Neural crest cell (in vitro differentiated cells): ENCODE results near the gene PCYOX1L. TPM values are rescaled to one million over a fixed set of nuclear protein-coding genes. Genes with fewer than 3 reads are reported as not detected.
A peak's percentile ranks its signal among the peaks of the same experiment; 100 is the strongest.

ENCODE experiments used
- DNase-seq: peaks from one replicate; pipeline ENCODE4 v3.0.0; 2021; ENCODE audit warnings: low read depth, mixed read lengths, low spot score
- H3K27ac Mint-ChIP-seq: one replicate; pipeline ENCODE4 v1.8.0; 2021; ENCODE audit warnings: mild to moderate bottlenecking, mixed read lengths; ENCODE audit not compliant: unreplicated experiment
- H3K27me3 Mint-ChIP-seq: 2 replicates; pipeline ENCODE4 v1.8.0; 2021; ENCODE audit warnings: low read depth, mild to moderate bottlenecking, mixed read lengths
- H3K36me3 Mint-ChIP-seq: 2 replicates; pipeline ENCODE4 v1.8.0; 2021; ENCODE audit warnings: low read depth, mild to moderate bottlenecking, mixed read lengths
- H3K4me1 Mint-ChIP-seq: 2 replicates; pipeline ENCODE4 v1.8.0; 2021; ENCODE audit warnings: mixed read lengths
- H3K4me3 Mint-ChIP-seq: one replicate; pipeline ENCODE4 v1.8.0; 2021; ENCODE audit warnings: mild to moderate bottlenecking, mixed read lengths
- H3K9me3 Mint-ChIP-seq: 2 replicates; pipeline ENCODE4 v1.8.0; 2021; ENCODE audit warnings: mixed read lengths
- CTCF ChIP-seq: fragments of 200-600 bp; sonication (generic); conservative IDR thresholded peaks from 2 replicates; pipeline ENCODE4 v1.5.0; 2021; ENCODE audit warnings: antibody characterized with exemption, mild to moderate bottlenecking
- total RNA-seq: library from RNA; stranded (reverse); gene quantifications from 2 replicates; pipeline ENCODE4 v1.2.1, GENCODE V29; 2021

PCYOX1L gene
- total RNA-seq, 1 donor from 2014 or later = 22.9 TPM

DNA sequence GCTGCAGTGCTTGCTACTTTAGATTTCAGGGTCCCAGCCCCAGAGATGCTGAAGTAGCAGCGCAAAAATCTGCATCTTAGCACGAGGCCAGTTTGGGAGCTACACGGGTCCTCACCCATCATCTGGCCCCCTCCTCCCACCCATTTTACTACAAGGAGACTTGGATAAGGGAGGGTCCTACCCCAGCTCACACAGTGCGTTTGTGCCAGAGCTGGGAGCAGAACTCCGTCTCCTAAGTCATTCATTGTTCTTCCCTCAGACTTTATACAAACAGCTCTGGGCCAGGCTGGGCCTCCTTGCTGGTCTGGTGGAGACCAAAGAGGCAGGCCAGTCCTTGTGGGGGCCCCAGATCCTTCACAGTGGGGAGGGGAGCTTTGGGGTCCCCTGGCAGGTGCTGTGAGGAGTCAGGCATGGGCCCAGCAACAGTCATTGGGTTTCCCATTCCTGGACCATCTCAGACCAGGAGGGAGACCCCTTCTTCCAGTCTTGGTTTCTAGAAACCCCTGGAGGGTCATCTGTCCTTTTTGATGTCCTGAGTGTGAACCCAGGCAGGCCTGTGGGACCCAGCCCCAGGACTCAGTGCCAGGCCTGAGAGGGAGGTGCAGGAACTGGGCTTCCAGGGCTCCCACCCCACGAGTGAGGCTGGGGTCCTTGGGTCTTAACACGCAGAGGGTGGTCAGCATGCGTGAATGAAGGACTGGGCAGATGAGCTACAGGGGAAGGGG is 23.6 kb downstream of the PCYOX1L start:
- H3K27me3 Mint-ChIP-seq = no peaks in the 10 kb centered on the region
- no peak overlapping the region for H3K4me3 Mint-ChIP-seq
- peaks cover 37% of the 10 kb centered on the region for H3K4me1 Mint-ChIP-seq
- peak overlapping the region; percentile 92 for H3K27ac Mint-ChIP-seq
- no peaks in the 10 kb centered on the region for H3K9me3 Mint-ChIP-seq
- no peaks in the 10 kb centered on the region for H3K36me3 Mint-ChIP-seq
- no peak for TF ChIP-seq CTCF
- DNase-seq = no peak

DNA sequence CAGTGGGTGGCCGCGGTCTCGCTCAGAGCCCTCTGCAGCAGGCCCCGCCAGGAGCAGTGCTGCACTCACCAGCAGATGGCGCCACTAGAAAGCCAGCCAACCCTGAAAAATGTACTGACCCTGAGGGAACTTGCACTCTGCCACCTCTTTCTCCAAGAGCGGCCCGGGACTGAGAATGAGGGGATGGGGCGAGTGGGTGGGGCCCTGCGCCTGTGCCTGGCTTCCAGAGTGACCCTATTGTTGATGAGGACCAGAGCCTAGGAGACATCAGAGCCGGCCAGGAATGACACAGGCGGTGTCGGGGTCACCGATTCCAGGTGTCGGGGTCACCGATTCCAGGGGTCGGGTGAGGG is 24.1 kb downstream of the PCYOX1L start:
- H3K4me3 Mint-ChIP-seq = peak overlapping the region; percentile 21

GRCh38 chr5:149382517-149383220 is 24.8 kb downstream of the PCYOX1L start:
- no peak for DNase-seq
- H3K4me3 Mint-ChIP-seq = no peak overlapping the region
- H3K4me1 Mint-ChIP-seq = peaks cover 43% of the 10 kb centered on the region
- TF ChIP-seq CTCF = no peak
- no peaks in the 10 kb centered on the region for H3K36me3 Mint-ChIP-seq
- no peak overlapping the region for H3K27ac Mint-ChIP-seq
- H3K9me3 Mint-ChIP-seq = no peaks in the 10 kb centered on the region
- H3K27me3 Mint-ChIP-seq = no peaks in the 10 kb centered on the region

More for the DNA sequence above, 24.1 kb downstream of the PCYOX1L start:
- TF ChIP-seq CTCF = peak; percentile 95
- Mint-ChIP-seq H3K27me3 (no peaks in the 10 kb centered on the region), H3K36me3 (no peaks in the 10 kb centered on the region), H3K4me1 (peaks cover 39% of the 10 kb centered on the region), H3K27ac (no peak overlapping the region), H3K9me3 (no peaks in the 10 kb centered on the region)
- DNase-seq = peak; percentile 97

GRCh38 chr5:149383399-149383798 is 25.6 kb downstream of the PCYOX1L start:
- Mint-ChIP-seq H3K27ac (no peak overlapping the region), H3K9me3 (no peaks in the 10 kb centered on the region), H3K4me1 (peaks cover 46% of the 10 kb centered on the region), H3K36me3 (no peaks in the 10 kb centered on the region), H3K4me3 (no peak overlapping the region), H3K27me3 (no peaks in the 10 kb centered on the region)
- no peak for TF ChIP-seq CTCF
- no peak for DNase-seq

DNA sequence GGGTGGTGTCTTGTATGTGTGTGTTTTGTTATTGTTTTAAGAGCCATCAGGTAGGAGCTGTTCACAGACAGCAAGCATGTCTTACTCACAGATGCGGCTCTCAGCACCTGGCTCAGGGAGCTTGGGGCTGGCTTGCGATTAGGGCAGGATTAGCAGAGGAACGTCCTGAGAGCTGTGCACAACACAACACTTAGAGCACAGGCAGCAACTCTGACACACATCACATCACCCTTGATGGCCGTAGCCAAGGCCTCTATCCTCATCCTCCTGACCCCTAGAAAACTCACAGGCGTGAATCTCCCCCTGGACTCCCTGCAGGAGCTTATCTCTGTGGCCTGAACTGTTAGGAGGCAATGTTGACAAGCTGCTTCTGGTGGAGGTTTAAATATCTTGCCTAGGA is 28.3 kb downstream of the PCYOX1L start:
- Mint-ChIP-seq H3K4me1 (peaks cover 32% of the 10 kb centered on the region), H3K27ac (no peak overlapping the region), H3K9me3 (no peaks in the 10 kb centered on the region), H3K36me3 (no peaks in the 10 kb centered on the region), H3K27me3 (no peaks in the 10 kb centered on the region), H3K4me3 (no peak overlapping the region)
- no peak for DNase-seq
- no peak for TF ChIP-seq CTCF
